ENCODE results near the gene EFL1. TPM values are rescaled to one million over a fixed set of nuclear protein-coding genes. Genes with fewer than 3 reads are reported as not detected.

The EFL1 gene
- total RNA-seq, 4 donors from 2014 or later = 12.9 to 25.1 (median 15.2) TPM

DNA sequence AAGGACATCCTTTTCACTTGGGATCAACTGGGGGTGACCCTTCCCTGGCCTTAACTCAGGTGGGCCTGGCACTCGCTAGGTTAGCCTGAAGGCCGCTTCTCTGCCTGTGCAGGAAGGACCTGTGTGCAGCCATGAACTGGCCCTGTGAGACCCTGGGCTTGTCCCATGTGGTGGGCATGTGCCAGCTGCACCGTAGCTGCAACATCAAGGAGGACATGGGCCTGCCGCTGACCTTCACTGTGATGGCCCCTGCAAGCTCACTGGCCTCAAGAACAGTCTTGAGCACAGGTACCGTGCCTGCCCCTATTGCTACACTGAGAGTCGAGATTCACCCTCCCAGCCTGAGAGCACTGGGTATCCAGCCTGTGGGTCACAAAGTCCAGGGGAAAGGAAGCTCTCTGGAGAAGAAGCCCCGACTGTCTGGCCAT, 43.1 kb upstream of the EFL1 start:
- no peak overlapping the region for H3K27ac ChIP-seq
- TF ChIP-seq, protein P1, sequence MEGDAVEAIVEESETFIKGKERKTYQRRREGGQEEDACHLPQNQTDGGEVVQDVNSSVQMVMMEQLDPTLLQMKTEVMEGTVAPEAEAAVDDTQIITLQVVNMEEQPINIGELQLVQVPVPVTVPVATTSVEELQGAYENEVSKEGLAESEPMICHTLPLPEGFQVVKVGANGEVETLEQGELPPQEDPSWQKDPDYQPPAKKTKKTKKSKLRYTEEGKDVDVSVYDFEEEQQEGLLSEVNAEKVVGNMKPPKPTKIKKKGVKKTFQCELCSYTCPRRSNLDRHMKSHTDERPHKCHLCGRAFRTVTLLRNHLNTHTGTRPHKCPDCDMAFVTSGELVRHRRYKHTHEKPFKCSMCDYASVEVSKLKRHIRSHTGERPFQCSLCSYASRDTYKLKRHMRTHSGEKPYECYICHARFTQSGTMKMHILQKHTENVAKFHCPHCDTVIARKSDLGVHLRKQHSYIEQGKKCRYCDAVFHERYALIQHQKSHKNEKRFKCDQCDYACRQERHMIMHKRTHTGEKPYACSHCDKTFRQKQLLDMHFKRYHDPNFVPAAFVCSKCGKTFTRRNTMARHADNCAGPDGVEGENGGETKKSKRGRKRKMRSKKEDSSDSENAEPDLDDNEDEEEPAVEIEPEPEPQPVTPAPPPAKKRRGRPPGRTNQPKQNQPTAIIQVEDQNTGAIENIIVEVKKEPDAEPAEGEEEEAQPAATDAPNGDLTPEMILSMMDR (IDR thresholded peaks at IDR 0.05 in 4 of 5, conservative IDR thresholded peaks at IDR 0.05 in 1 of 5) = no peak
- TF ChIP-seq POLR2A (IDR thresholded peaks at IDR 0.05) = no peak
- in situ Hi-C loops (cut with MboI; ENCODE audit: low sequenced_read_pairs in 4 of 4) = no loop called here

DNA sequence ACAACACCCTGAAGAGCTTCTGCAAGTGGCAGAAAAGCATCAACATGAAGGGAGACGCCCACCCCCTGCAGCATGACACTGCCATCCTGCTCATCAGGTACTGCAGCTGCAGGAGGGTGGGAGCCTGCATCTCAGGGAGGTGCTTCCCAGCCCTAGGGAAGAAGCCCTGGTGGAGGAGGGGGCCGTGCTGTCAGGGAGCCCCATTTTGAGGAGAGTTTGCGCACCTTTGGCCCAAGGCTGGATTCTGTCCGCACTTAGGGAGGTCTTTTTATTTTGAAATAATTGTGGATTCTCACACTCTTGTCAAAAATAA, 42.2 kb upstream of the EFL1 start:
- DNase-seq = no peak
- TF ChIP-seq POLR2A (IDR thresholded peaks at IDR 0.05) = no peak
- TF ChIP-seq, protein P1 (IDR thresholded peaks at IDR 0.05 in 4 of 5, conservative IDR thresholded peaks at IDR 0.05 in 1 of 5) = no peak
- H3K27me3 ChIP-seq = no peaks in the 10 kb centered on the region
- H3K36me3 ChIP-seq = no peaks in the 10 kb centered on the region
- no peaks in the 10 kb centered on the region for H3K9me3 ChIP-seq
- in situ Hi-C loops (cut with MboI; ENCODE audit: low sequenced_read_pairs in 4 of 4) = no loop called here
- no peak for ATAC-seq
- H3K4me1 ChIP-seq = peaks cover 0 to 5% of the 10 kb centered on the region in 2 donors
- H3K27ac ChIP-seq = no peak overlapping the region
- intact Hi-C loops (cut with DNase I; ENCODE audit: low total_unique reads) = no loop called here
- H3K4me3 ChIP-seq = no peak overlapping the region

More for the DNA sequence above, 43.1 kb upstream of the EFL1 start:
- Histone ChIP-seq H3K27me3 (no peaks in the 10 kb centered on the region), H3K36me3 (no peaks in the 10 kb centered on the region), H3K4me3 (no peak overlapping the region), H3K9me3 (no peaks in the 10 kb centered on the region), H3K4me1 (peaks cover 0 to 4% of the 10 kb centered on the region in 2 donors)
- ATAC-seq (no peak), DNase-seq (no peak)
- intact Hi-C loops (cut with DNase I; ENCODE audit: low total_unique reads) = no loop called here

DNA sequence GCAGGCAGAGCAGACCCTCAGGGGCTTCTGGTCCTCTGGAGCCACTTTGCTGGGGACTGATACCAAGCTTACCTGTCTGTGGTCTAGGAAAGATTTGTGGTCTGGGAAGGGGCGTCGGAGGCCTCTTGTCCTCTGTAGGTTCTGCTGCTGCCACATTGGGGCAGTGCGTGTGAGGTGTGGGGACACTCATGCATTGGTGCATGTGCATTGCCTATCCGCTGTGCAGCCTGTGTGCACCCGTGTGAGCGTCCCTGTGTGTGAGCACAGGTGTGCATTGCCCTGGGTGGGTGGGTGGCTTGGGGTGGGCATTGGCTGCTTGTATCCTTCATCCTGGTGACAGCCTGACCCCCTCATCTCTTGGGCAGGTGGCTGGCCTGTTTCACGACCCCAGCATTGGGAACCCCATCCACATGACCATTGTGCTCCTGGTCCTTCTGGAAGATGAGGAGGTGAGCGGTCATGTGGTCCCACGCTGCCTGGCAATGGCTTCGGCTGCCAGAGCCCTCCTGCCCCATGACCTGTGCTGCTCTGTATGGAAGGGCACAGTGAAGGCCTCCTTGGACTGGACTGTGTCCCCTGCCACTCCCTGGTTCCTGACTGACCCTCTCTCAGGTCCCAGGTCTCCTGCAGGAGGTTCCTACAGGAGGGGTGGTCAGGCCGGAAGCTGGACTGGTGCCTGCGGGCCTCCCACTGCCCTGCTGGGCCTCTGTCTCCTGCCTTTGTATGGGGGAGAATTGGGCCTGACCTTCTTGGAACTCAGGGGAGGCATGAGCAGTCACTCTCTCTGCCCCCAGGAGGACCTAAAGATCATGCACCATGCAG, 41.6 kb upstream of the EFL1 start:
- in situ Hi-C loops (cut with MboI; ENCODE audit: low sequenced_read_pairs in 4 of 4) = no loop called here
- ATAC-seq = no peak

DNA sequence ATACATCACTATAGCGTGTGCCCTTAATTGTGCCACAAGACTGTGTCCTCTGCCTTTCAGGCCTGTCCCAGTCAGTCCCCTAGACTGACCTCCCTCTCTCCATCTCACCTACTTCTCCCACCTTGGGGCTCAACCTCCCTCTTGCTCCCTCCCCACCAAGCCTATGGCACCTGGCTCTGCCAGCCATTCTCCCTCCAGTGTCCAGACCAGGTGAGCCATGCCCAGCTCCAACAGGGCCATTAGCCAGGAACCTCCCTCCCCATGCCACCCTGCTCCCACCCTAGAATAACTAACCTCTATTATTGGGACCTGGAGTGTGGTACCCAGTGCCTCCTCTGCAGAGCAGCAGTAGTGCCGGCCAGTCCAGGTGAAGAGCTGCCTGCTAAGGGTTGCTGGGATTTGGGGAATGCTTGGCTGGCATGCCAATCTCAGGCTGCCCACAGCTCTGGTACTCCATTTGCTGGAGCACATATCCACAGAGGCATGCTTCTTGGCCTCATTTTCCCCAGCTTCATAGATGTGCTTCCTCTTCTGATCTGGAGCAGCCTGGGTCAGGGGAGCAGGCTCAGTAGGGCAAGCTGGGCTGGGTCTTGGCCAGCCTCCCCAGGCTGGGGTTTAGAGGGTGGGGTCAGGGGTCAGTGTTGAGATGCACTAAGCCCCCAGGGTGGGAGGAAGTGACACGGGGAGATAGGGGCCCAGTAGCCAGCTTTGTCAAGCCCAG, 38.9 kb upstream of the EFL1 start:
- Histone ChIP-seq H3K4me1 (peaks cover 0 to 5% of the 10 kb centered on the region in 2 donors), H3K36me3 (no peaks in the 10 kb centered on the region), H3K27me3 (peaks cover 0 to 3% (median 0%) of the 10 kb centered on the region in 3 donors), H3K27ac (no peak overlapping the region), H3K4me3 (no peak overlapping the region), H3K9me3 (no peaks in the 10 kb centered on the region)
- in situ Hi-C loops (cut with MboI; ENCODE audit: low sequenced_read_pairs in 4 of 4) (no loop called here), intact Hi-C loops (cut with DNase I; ENCODE audit: low total_unique reads) (no loop called here)
- no peak for TF ChIP-seq POLR2A (IDR thresholded peaks at IDR 0.05)
- TF ChIP-seq, protein P1 (IDR thresholded peaks at IDR 0.05 in 4 of 5, conservative IDR thresholded peaks at IDR 0.05 in 1 of 5) = no peak
- DNase-seq (no peak), ATAC-seq (no peak)

More for the DNA sequence above, 41.6 kb upstream of the EFL1 start:
- no peaks in the 10 kb centered on the region for H3K36me3 ChIP-seq
- no peak for TF ChIP-seq POLR2A (IDR thresholded peaks at IDR 0.05)
- TF ChIP-seq, protein P1 (IDR thresholded peaks at IDR 0.05 in 4 of 5, conservative IDR thresholded peaks at IDR 0.05 in 1 of 5) = no peak
- H3K27me3 ChIP-seq = no peaks in the 10 kb centered on the region
- H3K4me3 ChIP-seq = no peak overlapping the region
- H3K4me1 ChIP-seq = peaks cover 0 to 5% of the 10 kb centered on the region in 2 donors
- no peaks in the 10 kb centered on the region for H3K9me3 ChIP-seq
- intact Hi-C loops (cut with DNase I; ENCODE audit: low total_unique reads) = no loop called here
- no peak for DNase-seq
- H3K27ac ChIP-seq = no peak overlapping the region

All from gastrocnemius medialis (tissue), 4 donors.